Inflammatory macrophage (primary cell): Measurements from ENCODE around the gene WNT2.
"Not testable (repeated sequence)": the region's sequence is repeated elsewhere in the genome, so short reads cannot be mapped to it uniquely, and the experiment has no call there.

Source experiments
- DNase-seq, 2 donors: peaks; one replicate each; pipeline ENCODE4 v3.0.0-alpha.2; 2020 to 2022

The WNT2 gene

DNA sequence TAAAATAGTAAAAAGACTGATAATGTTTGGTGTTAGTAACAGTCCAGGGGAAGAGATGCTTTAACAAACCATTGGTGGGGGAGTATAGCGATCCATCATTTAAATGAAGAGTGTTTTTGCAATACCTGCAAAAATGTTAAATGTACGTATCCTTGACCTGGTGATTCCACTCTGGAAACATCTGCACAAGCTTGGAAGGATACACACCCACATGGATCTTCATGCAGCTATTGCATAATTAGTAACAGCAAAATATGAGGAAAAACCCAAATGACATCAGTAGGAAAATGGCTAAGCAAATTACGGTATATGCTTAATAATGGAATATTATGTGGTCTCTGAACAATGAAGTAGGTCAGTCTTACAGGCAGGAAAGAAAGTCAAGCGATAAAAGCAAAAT, 20.5 kb downstream of the WNT2 start:
- no peak for DNase-seq

GRCh38 chr7:117300506-117300905, 22.4 kb downstream of the WNT2 start:
- DNase-seq = not testable (repeated sequence)

DNA sequence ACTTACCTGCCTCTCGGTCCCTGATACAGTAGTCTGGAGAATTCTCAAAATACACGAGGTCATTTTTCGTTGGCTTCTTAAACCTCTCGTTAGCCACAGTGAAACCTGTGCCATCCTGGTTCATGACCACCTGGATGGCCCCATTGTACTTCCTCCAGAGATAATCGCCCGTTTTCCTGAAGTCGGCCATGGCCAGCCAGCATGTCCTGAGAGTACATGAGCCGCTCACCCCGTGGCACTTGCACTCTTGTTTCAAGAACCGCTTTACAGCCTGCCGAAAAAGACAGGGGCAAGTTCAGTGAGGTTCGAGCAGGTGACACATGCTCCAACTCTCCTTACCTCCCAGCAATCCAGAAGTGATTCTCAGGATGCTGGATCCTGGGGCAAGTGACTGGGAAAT, 25.3 kb downstream of the WNT2 start:
- DNase-seq = no peak

- DNase-seq = no peak
Observed at GRCh38 chr7:117296066-117296465, 26.8 kb downstream of the WNT2 start.

DNA sequence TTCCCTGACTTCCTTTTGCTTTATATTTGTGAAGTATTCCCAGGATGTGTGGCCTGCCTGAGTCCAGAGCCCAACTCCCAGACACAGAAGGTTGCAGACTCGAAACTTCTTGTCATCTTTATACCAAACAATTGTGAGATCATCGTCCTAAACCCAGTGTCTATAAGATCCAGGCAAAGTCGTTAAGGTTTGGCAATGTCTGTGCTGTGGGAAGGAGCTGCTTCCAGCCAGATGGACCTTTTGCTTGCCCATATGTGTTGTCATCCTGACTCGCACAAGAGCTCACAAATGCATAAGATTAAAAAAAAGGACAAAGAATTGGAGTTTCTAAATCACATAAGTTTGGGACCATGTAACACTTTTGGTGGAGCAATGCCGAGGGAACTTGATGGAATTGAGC, 37.0 kb downstream of the WNT2 start:
- no peak for DNase-seq

GRCh38 chr7:117284692-117285091, 38.2 kb downstream of the WNT2 start:
- no peak for DNase-seq

DNA sequence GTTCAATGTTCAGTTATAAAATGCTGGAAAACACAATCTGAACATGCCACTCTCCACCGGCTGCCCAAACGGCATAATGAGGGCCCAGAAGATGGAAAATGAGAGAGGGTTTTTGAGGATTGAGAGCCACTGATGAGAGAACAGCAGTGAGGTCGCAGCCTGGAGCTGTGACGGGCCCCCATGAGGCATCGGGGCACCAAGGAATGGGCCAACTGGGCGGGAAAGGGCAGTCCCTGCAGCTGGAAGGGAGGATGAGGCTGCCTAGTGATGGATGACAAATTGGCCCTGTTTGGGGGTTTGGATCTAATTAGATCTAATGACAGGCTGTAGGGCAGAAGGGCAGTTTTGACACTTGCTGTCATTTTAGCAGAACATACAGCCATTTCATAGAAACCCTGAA, 39.1 kb downstream of the WNT2 start:
- DNase-seq = no peak

DNA sequence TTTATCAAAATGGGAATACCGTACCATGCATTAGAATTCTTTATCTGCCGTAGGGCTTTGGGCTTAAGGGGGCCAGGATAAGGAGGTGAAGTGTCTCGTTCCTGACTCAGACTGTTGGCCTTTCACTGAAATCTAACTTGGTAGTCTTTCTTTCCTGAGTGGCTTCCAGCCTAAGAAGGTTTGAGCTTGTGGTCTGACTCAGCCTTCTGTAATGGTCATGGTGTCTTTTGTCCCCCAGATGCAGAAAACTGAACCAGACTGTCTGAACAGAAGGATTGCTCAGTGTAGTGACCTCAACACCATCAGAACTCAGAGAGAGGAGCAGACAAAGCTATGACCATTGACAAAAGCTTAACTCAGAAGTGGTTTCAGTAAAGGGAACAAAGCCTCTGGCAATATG, 39.5 kb downstream of the WNT2 start:
- DNase-seq = no peak

DNA sequence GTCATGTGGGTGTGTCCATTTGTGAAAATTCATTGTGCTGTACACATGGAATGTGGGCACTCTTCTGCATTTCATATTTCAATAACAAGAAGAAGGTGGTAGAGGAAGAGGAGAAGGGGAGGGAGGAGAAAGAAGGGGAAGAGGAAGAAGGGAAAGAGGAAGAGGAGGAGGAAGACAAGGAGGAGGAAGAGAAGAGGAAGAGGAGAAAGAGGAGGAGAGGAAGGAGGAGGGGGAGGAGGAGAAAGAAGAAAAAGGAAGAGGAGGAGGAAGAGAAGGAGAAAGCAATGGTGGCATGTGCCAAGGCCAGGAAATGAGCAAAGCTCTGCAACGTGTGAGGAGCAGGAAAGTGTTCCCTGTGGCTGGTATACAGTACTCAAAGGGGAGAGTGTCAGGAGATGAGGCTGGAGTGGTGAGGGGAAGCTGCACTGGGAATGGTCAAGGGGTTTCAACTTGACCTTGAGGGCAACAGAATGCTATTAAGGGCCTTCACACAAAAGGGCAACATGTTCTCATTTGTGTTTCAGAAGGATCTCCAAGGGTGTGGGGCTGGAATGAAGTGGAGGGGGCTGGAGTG, 40.5 kb downstream of the WNT2 start:
- no peak for DNase-seq

- no peak for DNase-seq
Observed at GRCh38 chr7:117281562-117281961, 41.3 kb downstream of the WNT2 start.

DNA sequence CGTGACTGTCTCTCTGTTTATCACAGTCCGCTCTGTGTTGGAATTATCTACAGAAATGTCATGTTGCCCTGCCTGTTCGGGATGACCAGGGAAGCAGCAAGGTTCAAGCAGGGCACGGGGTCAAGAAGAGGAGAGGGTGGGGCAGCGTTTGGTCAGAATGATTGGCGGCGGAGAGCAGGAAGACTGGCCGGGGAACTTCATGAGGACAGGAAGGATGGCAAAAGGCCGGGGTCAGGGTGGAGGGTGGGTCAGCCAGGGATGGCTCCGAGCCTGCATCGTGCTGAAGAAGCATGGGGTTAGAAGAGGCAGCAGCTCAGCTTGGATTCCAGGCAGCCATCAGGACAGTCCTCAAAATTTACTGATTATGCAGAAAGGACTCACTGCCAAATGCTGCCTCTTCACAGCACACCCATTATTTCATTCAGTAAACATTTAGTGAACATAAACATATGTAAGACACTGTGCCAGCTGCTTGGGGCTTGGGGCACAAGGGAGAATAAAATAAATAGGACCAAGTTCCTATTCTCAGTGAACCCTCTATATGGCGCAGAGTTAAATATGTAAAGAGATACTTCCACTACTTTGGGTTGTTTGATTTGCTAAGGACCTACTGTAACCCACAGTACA, 42.8 kb downstream of the WNT2 start:
- no peak for DNase-seq

DNA sequence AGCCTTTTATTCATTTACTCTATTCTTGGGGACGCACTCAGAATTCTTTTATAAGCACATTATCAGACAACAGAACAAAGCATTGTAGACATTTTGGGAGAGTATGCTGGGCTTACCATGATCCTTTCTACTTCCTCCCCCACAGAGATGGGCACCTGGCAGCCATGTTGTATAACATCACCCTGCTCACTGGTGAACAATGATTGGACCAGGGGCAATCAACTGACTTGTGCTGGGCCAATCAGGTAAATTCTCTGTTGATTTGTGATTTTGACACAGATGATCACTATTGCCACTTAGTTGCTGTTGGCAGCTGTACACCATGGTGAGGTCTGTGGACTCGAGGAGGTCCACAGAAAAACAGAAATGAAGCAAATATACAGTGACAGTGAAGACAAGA, 43.7 kb downstream of the WNT2 start:
- no peak for DNase-seq

GRCh38 chr7:117278040-117278439, 44.8 kb downstream of the WNT2 start:
- no peak for DNase-seq

- no peak for DNase-seq
Observed at GRCh38 chr7:117277576-117277975, 45.3 kb downstream of the WNT2 start.

DNA sequence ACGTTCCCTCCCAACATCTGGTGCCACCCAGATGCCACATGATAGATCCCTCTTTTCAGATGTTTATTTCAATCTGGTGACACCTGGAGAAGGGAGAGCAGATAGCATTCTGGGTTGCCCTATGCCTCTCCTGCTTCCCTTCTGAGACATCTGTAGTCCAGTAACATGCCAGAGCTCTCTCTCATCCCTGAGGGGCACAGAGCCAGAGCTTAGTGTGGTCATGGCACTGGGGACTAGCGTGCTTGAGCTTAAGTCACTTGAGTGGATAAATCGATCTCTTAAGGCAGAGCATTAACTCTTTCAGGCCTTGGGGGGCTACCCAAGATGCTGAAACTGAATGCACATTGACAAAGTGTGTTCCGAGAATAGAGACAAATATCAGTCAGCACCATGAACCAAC, 47.9 kb downstream of the WNT2 start:
- no peak for DNase-seq

DNA sequence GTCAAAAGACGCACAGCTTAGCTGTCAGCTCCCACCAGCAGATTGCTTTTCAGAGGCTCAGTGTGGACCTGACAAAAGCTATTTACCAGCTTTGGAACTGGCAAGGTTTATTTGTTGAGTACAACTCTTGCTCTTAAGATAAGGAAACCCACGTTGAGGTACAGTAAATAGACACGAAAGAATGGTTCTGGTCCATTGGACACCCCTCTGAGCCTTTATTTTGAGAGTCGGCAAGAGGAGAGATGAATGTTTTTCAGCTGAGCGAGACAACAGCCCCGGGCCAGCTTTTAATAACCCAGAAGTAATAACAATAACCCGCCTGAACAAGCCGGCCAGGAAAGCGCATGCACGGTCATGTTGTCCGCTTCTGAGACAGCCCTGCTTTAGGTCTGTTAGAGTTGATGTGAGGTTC, 49.0 kb downstream of the WNT2 start:
- no peak for DNase-seq

- DNase-seq = no peak
Observed at GRCh38 chr7:117273325-117273724, 49.5 kb downstream of the WNT2 start.

- DNase-seq = no peak
Observed at GRCh38 chr7:117272017-117272759, 50.7 kb downstream of the WNT2 start.

GRCh38 chr7:117271566-117271965, 51.3 kb downstream of the WNT2 start:
- DNase-seq = no peak

DNA sequence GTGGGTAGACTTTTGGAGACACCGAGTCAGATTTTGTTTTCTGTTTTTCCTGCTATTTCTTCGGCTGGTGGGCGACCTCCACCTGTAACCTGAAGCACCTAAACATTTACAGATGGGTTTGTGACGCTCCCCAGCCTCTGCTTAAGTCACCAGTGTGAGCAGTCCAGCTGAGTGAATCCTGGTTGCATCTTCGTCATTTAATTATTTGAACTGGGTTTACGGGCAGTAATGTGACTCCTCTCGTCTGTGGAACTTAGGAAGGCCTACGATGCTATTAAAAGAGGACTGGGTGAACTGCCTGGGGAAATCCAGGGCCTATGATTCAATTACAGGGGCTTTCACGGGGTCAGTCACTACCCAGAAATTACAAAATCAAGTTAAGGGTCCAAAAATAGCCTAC, 52.5 kb downstream of the WNT2 start:
- DNase-seq = no peak

DNA sequence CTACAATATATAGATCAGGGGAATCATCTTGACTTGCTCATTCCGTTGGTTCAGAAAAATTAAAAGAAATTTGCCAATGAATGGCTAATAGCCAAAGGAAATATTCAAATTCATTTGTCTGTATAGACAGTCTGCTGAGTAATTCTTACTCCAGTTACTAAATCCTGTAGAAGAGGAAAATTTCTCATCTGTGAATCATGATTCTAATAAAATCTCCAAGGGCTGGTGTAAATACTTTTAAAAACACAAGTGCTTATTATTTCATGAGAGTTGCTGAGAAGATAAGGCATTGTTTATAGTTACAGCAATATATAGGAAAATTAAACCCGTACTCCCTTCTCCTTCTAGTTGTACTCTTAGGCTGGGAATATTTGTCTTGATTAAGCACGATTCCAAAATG, 53.0 kb downstream of the WNT2 start:
- DNase-seq = no peak

- DNase-seq = no peak
Observed at GRCh38 chr7:117269417-117269816, 53.4 kb downstream of the WNT2 start.

- DNase-seq = no peak
Observed at GRCh38 chr7:117264716-117265115, 58.1 kb downstream of the WNT2 start.

GRCh38 chr7:117262546-117262945, 60.3 kb downstream of the WNT2 start:
- no peak for DNase-seq
